Neural progenitor cell (in vitro differentiated cells): ENCODE data around the gene ZC3H15.

Experiments
- EZH2phosphoT487 ChIP-seq: fragments of 200-600 bp; sonication (generic); IDR thresholded peaks from 2 replicates; pipeline ENCODE4 v1.6.1; 2017; ENCODE audit warnings: antibody characterized with exemption
- TF ChIP-seq, protein P1 (sequence below): fragments of 200-600 bp; sonication (generic); IDR thresholded peaks from 2 replicates; pipeline ENCODE4 v1.5.1; 2017; ENCODE audit warnings: antibody characterized with exemption, mild to moderate bottlenecking

- TF ChIP-seq, protein P1, sequence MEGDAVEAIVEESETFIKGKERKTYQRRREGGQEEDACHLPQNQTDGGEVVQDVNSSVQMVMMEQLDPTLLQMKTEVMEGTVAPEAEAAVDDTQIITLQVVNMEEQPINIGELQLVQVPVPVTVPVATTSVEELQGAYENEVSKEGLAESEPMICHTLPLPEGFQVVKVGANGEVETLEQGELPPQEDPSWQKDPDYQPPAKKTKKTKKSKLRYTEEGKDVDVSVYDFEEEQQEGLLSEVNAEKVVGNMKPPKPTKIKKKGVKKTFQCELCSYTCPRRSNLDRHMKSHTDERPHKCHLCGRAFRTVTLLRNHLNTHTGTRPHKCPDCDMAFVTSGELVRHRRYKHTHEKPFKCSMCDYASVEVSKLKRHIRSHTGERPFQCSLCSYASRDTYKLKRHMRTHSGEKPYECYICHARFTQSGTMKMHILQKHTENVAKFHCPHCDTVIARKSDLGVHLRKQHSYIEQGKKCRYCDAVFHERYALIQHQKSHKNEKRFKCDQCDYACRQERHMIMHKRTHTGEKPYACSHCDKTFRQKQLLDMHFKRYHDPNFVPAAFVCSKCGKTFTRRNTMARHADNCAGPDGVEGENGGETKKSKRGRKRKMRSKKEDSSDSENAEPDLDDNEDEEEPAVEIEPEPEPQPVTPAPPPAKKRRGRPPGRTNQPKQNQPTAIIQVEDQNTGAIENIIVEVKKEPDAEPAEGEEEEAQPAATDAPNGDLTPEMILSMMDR = no peak
- no peak for TF ChIP-seq EZH2phosphoT487
Measured at GRCh38 chr2:186515376-186515775, 29.3 kb downstream of the ZC3H15 start.
